H9 (cell line): ENCODE data around the gene YJU2. TPM values are rescaled to one million over a fixed set of nuclear protein-coding genes. Genes with fewer than 3 reads are reported as not detected.

Experiments
- DNase-seq: peaks from one replicate; pipeline ENCODE4 v3.0.0-alpha.2; 2017
- H2AFZ ChIP-seq: one replicate; pipeline ENCODE4 v1.6.1; 2013; ENCODE audit warnings: mild to moderate bottlenecking, low read length, control low read depth, moderate library complexity
- H2AK5ac ChIP-seq: 2 replicates; pipeline ENCODE4 v1.6.1; 2013; ENCODE audit warnings: low read length, control low read depth, mixed read lengths; ENCODE audit not compliant: insufficient read length
- H2BK120ac ChIP-seq: one replicate; pipeline ENCODE4 v1.6.1; 2013; ENCODE audit warnings: low read depth, mild to moderate bottlenecking, low read length, control low read depth, inconsistent platforms; ENCODE audit not compliant: poor library complexity, severe bottlenecking
- H2BK12ac ChIP-seq: 2 replicates; pipeline ENCODE4 v1.6.1; 2013; ENCODE audit warnings: low read length, control low read depth, mixed read lengths, low read depth; ENCODE audit not compliant: insufficient read length
- H2BK15ac ChIP-seq: 2 replicates; pipeline ENCODE4 v1.6.1; 2013; ENCODE audit warnings: low read depth, low read length, control low read depth
- H2BK20ac ChIP-seq: one replicate; pipeline ENCODE4 v1.6.1; 2013; ENCODE audit warnings: low read depth, mild to moderate bottlenecking, low read length, control low read depth, inconsistent platforms; ENCODE audit not compliant: poor library complexity, severe bottlenecking
- H2BK5ac ChIP-seq: 2 replicates; pipeline ENCODE4 v1.6.1; 2013; ENCODE audit warnings: low read length, control low read depth, mixed read lengths; ENCODE audit not compliant: insufficient read length
- H3K14ac ChIP-seq: 2 replicates; pipeline ENCODE4 v1.6.1; 2013; ENCODE audit warnings: low read length, control low read depth; ENCODE audit not compliant: insufficient read depth
- H3K18ac ChIP-seq: 2 replicates; pipeline ENCODE4 v1.6.1; 2013; ENCODE audit warnings: low read depth, mild to moderate bottlenecking, mixed read lengths, low read length, control low read depth; ENCODE audit not compliant: insufficient read length
- H3K23ac ChIP-seq: 2 replicates; pipeline ENCODE4 v1.6.1; 2013; ENCODE audit warnings: low read length, control low read depth, mixed read lengths, low read depth; ENCODE audit not compliant: insufficient read length
- H3K23me2 ChIP-seq: 2 replicates; pipeline ENCODE4 v1.6.1; 2013; ENCODE audit warnings: low read depth, mild to moderate bottlenecking, mixed read lengths, low read length, control low read depth; ENCODE audit not compliant: insufficient read length, poor library complexity, severe bottlenecking
- H3K27ac ChIP-seq: 2 replicates; pipeline ENCODE4 v1.5.1; 2013; ENCODE audit warnings: low read length, control low read depth, mixed read lengths, low read depth; ENCODE audit not compliant: insufficient read length
- H3K27me3 ChIP-seq: 2 replicates; pipeline ENCODE4 v1.6.1; 2013; ENCODE audit warnings: low read length, control low read depth, inconsistent platforms; ENCODE audit not compliant: insufficient read depth
- H3K4ac ChIP-seq: 2 replicates; pipeline ENCODE4 v1.6.1; 2013; ENCODE audit warnings: low read depth, mild to moderate bottlenecking, control low read depth, inconsistent platforms, low read length, moderate library complexity
- H3K4me1 ChIP-seq: 2 replicates; pipeline ENCODE4 v1.6.1; 2013; ENCODE audit warnings: low read length, control low read depth, inconsistent platforms; ENCODE audit not compliant: insufficient read depth
- H3K4me2 ChIP-seq: 2 replicates; pipeline ENCODE4 v1.6.1; 2013; ENCODE audit warnings: low read length, control low read depth, mixed read lengths; ENCODE audit not compliant: insufficient read length, insufficient read depth
- H3K56ac ChIP-seq: 2 replicates; pipeline ENCODE4 v1.6.1; 2013; ENCODE audit warnings: low read depth, mild to moderate bottlenecking, mixed read lengths, low read length, control low read depth; ENCODE audit not compliant: insufficient read length
- H3K79me1 ChIP-seq: 2 replicates; pipeline ENCODE4 v1.6.1; 2013; ENCODE audit warnings: low read depth, mild to moderate bottlenecking, moderate library complexity, low read length, control low read depth, inconsistent platforms; ENCODE audit not compliant: insufficient read depth, poor library complexity, severe bottlenecking
- H3K79me2 ChIP-seq: 2 replicates; pipeline ENCODE4 v1.6.1; 2013; ENCODE audit warnings: low read length, control low read depth, inconsistent platforms; ENCODE audit not compliant: insufficient read depth
- H3K9ac ChIP-seq: 2 replicates; pipeline ENCODE4 v1.6.1; 2013; ENCODE audit warnings: low read length, control low read depth, mixed read lengths; ENCODE audit not compliant: insufficient read length; ENCODE audit errors: extremely low read depth
- H3K9me3 ChIP-seq: one replicate; pipeline ENCODE4 v1.6.1; 2013; ENCODE audit warnings: low read depth, low read length, inconsistent platforms; ENCODE audit not compliant: control insufficient read depth
- H3T11ph ChIP-seq: one replicate; pipeline ENCODE4 v1.6.1; 2013; ENCODE audit warnings: mild to moderate bottlenecking, low read length, control low read depth, inconsistent platforms
- H4K20me1 ChIP-seq: one replicate; pipeline ENCODE4 v1.6.1; 2013; ENCODE audit not compliant: control insufficient read depth, insufficient read length, insufficient read depth
- H4K5ac ChIP-seq: 2 replicates; pipeline ENCODE4 v1.6.1; 2013; ENCODE audit warnings: low read depth, mild to moderate bottlenecking, mixed read lengths, low read length, control low read depth; ENCODE audit not compliant: insufficient read length
- H4K8ac ChIP-seq: replicated peaks from 2 replicates; pipeline ENCODE4 v1.6.1; 2013; ENCODE audit warnings: low read length, control low read depth, mixed read lengths, low read depth; ENCODE audit not compliant: insufficient read length
- H4K91ac ChIP-seq: 2 replicates; pipeline ENCODE4 v1.6.1; 2013; ENCODE audit warnings: low read depth, mild to moderate bottlenecking, moderate library complexity, mixed read lengths, low read length, control low read depth; ENCODE audit not compliant: insufficient read length
- H3K27ac Mint-ChIP-seq, 3 experiments: 2 replicates in 2 of 3; 3 replicates in 1 of 3; pipeline ENCODE4 v1.8.0; 2020 to 2021; ENCODE audit warnings: mixed read lengths in 3 of 3, mild to moderate bottlenecking in 1 of 3, moderate library complexity in 1 of 3
- H3K27me3 Mint-ChIP-seq: 2 replicates; pipeline ENCODE4 v1.8.0; 2021; ENCODE audit warnings: low read depth, mild to moderate bottlenecking, moderate library complexity, mixed read lengths
- H3K36me3 Mint-ChIP-seq, 3 experiments: 2 replicates in 2 of 3; 3 replicates in 1 of 3; pipeline ENCODE4 v1.8.0; 2020 to 2021; ENCODE audit warnings: low read depth in 3 of 3, mixed read lengths in 3 of 3; ENCODE audit not compliant: insufficient read depth in 1 of 3
- H3K4me1 Mint-ChIP-seq, 2 experiments: 2 replicates each; pipeline ENCODE4 v1.8.0; 2020; ENCODE audit warnings: mixed read lengths in 2 of 2
- H3K4me3 Mint-ChIP-seq, 2 experiments: 2 replicates in 1 of 2; 3 replicates in 1 of 2; pipeline ENCODE4 v1.8.0; 2020 to 2021; ENCODE audit warnings: mild to moderate bottlenecking in 2 of 2, mixed read lengths in 2 of 2, moderate library complexity in 1 of 2
- H3K9me3 Mint-ChIP-seq, 2 experiments: 2 replicates in 1 of 2; 3 replicates in 1 of 2; pipeline ENCODE4 v1.8.0; 2020; ENCODE audit warnings: mild to moderate bottlenecking in 2 of 2, mixed read lengths in 2 of 2, moderate library complexity in 1 of 2
- CTCF ChIP-seq: fragments of 200-600 bp; sonication (generic); conservative IDR thresholded peaks from 3 replicates; pipeline ENCODE4 v1.8.0; 2021; ENCODE audit warnings: antibody characterized with exemption, mild to moderate bottlenecking
- WGBS: extraction: QIAGEN DNeasy Blood & Tissue Kit; methylation state at CpG from one replicate; pipeline ENCODE4 v1.1.7; 2013; ENCODE audit warnings: missing lambda C conversion rate, low lambda C conversion rate, mixed read lengths; ENCODE audit not compliant: insufficient read length; ENCODE audit errors: extremely low coverage; 5-methylcytosine and 5-hydroxymethylcytosine counted together
- total RNA-seq: library from RNA; stranded (reverse); gene quantifications from 2 replicates; pipeline ENCODE4 v1.2.1, GENCODE V29; 2021

Gene YJU2
- total RNA-seq, 1 experiment from 2014 or later = 31.0 TPM

- Histone ChIP-seq H3K14ac (no peak overlapping the region), H3K4me1 (no peaks in the 10 kb centered on the region; the same call in 1 of the 2 replicates), H4K20me1 (no peaks in the 10 kb centered on the region), H2BK20ac (no peak overlapping the region), H3K23me2 (peaks cover 16% of the 10 kb centered on the region), H3K4ac (no peak overlapping the region), H2BK5ac (no peak overlapping the region), H3K27me3 (peaks cover 11% of the 10 kb centered on the region; the same call in 1 of the 2 replicates), H4K8ac (no peak overlapping the region), H4K91ac (no peak overlapping the region), H3K27ac (no peak overlapping the region), H3T11ph (no peak overlapping the region), H3K79me2 (no peaks in the 10 kb centered on the region), H4K5ac (no peak overlapping the region), H3K9ac (no peak overlapping the region), H3K56ac (no peak overlapping the region), H2AFZ (no peak overlapping the region), H3K9me3 (no peaks in the 10 kb centered on the region), H3K4me2 (no peak overlapping the region), H2BK12ac (no peak overlapping the region), H3K23ac (no peak overlapping the region), H2AK5ac (no peak overlapping the region), H2BK15ac (no peak overlapping the region), H3K79me1 (no peaks in the 10 kb centered on the region), H2BK120ac (no peak overlapping the region), H3K18ac (no peak overlapping the region)
- WGBS = no CpG with 5 or more reads among the region's 16 CpGs
- no peaks in the 10 kb centered on the region; a peak in 1 of 5 replicates for H3K9me3 Mint-ChIP-seq
- peaks cover 5 to 15% of the 10 kb centered on the region in 2 experiments for H3K4me1 Mint-ChIP-seq
- H3K27ac Mint-ChIP-seq = no peak overlapping the region
- TF ChIP-seq CTCF = no peak
- H3K36me3 Mint-ChIP-seq = peaks cover 0 to 1% (median 1%) of the 10 kb centered on the region in 3 experiments; a peak in 1 of 7 replicates
- peaks cover 49% of the 10 kb centered on the region for H3K27me3 Mint-ChIP-seq
- H3K4me3 Mint-ChIP-seq = peak overlapping the region in 1 of 2 experiments; percentile 72; a peak in 2 of 5 replicates
- no peak for DNase-seq
These were observed 30.4 kb downstream of the YJU2 start for GRCh38 chr19:4277191-4277696.
